IPS DF 19.7 (cell line): ENCODE results near the gene FRMPD4.
"Not testable (repeated sequence)": the region's sequence is repeated elsewhere in the genome, so short reads cannot be mapped to it uniquely, and the experiment has no call there.

Experiments
- DNase-seq: peaks from one replicate; pipeline ENCODE4 v3.0.0-alpha.2; 2013; ENCODE audit warnings: low read depth, low spot score

FRMPD4 gene

GRCh38 chrX:12138361-12139313, at the start of gene FRMPD4:
FRMPD4 (plus strand) TSS chrX:12138473; CDS start chrX:12138972, 499 bp downstream.
- no peak for DNase-seq

DNA sequence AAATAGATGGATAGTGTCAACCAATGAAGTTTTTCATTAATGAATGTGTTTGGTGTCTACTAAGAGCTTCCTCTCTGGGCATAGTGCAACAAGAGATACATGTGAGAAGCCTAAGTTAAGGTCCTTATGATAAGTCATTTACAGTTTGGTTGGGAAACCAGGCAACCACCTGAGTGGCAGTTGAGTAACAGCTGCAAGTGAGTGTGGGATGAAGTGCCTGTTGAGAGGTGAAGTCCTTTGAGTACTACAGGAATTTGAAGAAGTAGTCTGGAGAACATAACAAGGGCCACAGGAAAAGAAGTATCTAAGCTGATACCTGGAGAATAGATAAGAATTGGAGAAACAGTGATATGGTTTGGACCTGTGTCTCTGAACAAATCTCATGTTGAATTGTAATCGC, 48.5 kb upstream of the FRMPD4 start:
- no peak for DNase-seq

GRCh38 chrX:12113321-12113720, 25.0 kb upstream of the FRMPD4 start:
- DNase-seq = no peak

DNA sequence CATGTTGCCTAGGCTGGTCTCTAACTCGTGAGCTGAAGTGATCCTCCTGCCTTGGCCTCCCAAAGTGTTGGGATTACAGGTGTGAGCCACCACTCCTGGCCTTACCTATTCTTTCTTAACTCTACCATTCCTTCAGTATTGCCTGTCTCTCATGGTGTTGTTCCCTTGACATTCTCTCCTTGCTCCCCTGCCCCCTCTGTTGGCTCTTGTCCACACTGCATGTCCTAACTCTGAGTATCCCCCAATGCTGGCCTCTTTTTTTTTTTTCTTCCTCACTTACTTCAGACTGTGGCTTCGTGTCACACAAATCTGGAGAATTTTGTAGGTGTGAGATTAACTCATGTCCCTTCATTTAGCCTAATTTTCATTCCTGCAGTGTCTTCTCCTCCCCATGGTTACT, 22.9 kb upstream of the FRMPD4 start:
- no peak for DNase-seq

- DNase-seq = no peak
Measured at GRCh38 chrX:12118134-12118533, 20.1 kb upstream of the FRMPD4 start.

- no peak for DNase-seq
Measured at GRCh38 chrX:12128017-12128416, 10.3 kb upstream of the FRMPD4 start.

GRCh38 chrX:12137951-12138360, 317 bp upstream of the FRMPD4 start:
- DNase-seq = no peak

GRCh38 chrX:12139934-12140611, 1.8 kb downstream of the FRMPD4 start:
- DNase-seq = no peak

DNA sequence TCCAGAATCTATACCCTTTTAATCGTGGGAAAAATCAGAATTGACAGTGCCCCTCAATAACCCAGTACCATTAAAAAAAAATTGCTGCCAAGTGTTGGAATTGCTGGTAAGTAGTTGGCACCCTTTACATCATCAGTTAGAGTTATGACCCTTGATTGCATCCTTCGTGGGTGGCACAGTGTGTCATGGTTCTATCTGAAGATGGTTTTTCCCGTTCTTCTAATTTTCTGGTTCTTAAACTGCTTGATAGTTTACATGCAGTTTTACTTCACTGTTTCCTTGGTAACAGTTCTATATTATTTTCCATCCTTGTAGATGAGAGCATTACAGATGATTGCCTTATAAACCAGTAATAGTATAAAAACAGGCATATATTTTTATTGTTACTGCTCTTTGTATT, 3.2 kb downstream of the FRMPD4 start:
- no peak for DNase-seq

DNA sequence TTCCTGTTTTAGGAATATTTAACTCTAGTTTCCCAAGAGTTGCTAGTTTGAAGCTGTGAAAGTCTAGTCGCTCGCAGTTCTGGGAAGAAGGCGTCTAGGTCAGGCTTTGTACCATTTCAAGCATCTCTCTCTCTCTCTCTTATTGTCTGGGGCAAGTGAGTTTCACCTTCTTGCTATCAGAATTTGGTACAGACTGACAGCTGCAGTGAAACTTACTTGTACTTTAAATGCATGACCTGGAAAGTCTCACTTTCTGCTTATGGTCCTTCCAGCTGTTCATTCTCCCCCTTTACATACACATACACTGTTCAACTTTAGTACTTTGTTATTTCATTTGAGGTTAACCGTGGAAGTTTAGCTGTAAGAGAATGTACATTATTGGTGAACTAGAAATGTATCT, 4.4 kb downstream of the FRMPD4 start:
- no peak for DNase-seq

GRCh38 chrX:12145402-12145801, 7.1 kb downstream of the FRMPD4 start:
- DNase-seq = no peak

GRCh38 chrX:12149670-12150407, 11.6 kb downstream of the FRMPD4 start:
- DNase-seq = no peak

GRCh38 chrX:12153317-12153716, 15.0 kb downstream of the FRMPD4 start:
- no peak for DNase-seq

GRCh38 chrX:12153741-12154140, 15.5 kb downstream of the FRMPD4 start:
- no peak for DNase-seq

GRCh38 chrX:12159799-12160198, 21.5 kb downstream of the FRMPD4 start:
- DNase-seq = no peak

- no peak for DNase-seq
Measured at GRCh38 chrX:12162420-12162819, 24.1 kb downstream of the FRMPD4 start.

- DNase-seq = not testable (repeated sequence)
Measured at GRCh38 chrX:12164180-12164579, 25.9 kb downstream of the FRMPD4 start.

DNA sequence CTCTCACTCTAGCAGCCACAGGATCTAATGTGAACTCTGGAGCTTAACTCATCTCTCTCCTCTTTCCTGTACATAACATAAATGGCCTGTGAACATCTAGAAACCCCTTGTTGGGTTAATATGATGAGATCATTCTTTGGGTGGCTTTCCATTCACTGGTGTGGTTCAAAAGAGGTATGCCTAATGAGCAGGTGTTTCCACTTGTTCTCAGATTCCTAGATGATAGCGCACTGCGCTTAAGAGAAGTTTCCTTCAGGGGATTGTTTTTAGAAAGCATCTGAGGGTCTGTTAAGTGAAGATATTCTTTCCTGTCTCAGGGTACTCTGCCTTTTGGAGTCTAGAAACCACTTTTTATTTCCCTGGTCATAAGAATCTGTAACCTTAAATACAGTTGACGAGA, 32.5 kb downstream of the FRMPD4 start:
- no peak for DNase-seq

GRCh38 chrX:12174358-12174757, 36.1 kb downstream of the FRMPD4 start:
- DNase-seq = no peak

DNA sequence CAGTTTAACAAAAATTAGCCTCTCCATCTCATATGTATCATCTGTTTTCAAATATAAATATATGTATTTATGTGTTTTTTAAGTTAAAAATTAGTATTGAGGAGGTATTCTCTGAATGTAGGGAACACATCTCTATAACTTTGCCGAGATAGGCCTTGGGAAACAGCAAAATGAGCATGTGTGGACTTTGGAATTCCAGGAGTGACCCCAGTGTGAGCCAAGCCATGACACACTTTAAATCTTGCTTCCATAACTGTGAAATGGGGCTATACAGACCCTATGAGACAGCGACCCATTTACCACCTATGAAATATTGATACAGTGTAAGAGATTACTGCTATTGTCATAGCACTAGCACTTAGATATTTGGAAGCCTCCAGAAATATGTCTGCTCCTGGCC, 58.8 kb downstream of the FRMPD4 start:
- no peak for DNase-seq

DNA sequence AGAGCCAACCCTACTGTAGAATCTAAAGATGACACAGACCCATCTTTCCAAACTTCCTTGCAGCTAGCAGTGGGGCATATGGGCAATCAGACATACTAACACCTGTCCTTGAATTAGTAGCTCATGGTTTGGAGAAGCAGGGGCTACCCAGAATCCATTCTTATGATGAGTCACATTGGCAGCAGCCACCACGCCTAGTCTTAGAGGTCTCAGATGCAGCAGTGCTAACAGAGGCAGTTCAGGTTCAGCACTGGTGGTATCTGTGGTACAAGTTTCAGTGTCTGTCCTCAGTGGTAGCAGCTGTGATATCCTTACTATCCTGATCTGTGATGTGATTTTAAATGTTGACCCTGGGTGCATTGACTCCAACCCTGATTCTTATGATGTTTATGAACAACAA, 68.1 kb downstream of the FRMPD4 start:
- no peak for DNase-seq

DNA sequence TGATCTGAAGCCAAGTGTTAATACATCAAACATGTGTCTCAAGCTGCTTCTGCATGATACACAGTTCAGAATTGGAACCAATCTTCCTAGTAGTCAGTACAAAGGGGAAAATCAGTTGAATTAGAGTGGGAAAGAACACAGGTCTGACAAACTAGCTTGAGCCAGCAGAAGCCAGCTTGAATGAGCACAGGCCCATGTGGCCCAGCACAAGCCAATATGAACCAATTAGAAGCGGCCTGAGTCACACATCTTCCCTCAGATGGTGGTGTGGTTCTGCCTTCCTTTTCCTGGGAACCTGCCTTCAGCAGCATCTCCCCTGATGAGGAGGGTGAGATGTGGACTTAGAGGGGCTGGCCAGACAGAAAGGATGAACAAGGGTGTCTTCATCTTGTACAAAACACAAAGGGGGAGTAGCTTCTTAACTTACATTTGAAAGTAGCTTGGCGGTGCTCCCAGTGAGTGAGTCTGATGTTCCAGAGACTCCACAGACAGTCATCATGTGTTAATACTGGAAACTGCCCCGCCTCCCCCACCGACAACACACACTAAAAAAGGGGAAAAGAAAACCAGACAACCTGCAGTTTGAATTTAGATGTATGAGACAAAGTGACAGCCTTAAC, 72.0 kb downstream of the FRMPD4 start:
- DNase-seq = no peak
